ENCODE data around the gene TRIM10.

DNA sequence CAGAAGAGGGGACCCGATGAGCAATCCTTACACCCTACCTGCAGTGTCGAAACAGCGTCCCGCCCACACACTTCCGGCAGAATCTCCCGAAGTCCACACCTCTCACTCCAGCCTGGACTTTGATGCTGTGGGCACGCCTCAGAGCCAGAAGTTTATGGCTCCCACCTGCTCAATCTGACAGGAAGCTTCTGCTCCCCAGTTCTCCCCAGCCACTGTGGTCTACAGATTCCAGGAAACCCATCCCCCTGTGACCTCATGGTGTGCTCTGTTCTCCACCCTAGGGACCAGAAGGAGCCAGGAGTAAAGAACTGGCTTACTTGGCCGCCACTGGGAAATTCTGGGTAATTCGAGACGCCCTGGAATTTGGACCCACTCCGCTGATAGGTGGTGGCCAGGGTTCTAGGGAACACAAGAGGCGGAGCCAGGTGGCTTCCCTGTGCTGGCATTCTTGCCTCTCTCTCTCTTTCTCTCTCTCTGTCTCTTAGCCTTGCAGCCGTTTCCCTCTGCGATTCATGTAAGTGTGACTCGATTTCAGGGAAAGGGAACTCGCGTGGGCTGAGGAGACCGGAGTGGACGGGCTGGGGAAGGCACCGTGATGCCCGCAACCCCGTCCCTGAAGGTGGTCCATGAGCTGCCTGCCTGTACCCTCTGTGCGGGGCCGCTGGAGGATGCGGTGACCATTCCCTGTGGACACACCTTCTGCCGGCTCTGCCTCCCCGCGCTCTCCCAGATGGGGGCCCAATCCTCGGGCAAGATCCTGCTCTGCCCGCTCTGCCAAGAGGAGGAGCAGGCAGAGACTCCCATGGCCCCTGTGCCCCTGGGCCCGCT lies 2.3 kb upstream of the TRIM10 start, which contains the start of gene TRIM15:
- TF ChIP-seq, protein P1, sequence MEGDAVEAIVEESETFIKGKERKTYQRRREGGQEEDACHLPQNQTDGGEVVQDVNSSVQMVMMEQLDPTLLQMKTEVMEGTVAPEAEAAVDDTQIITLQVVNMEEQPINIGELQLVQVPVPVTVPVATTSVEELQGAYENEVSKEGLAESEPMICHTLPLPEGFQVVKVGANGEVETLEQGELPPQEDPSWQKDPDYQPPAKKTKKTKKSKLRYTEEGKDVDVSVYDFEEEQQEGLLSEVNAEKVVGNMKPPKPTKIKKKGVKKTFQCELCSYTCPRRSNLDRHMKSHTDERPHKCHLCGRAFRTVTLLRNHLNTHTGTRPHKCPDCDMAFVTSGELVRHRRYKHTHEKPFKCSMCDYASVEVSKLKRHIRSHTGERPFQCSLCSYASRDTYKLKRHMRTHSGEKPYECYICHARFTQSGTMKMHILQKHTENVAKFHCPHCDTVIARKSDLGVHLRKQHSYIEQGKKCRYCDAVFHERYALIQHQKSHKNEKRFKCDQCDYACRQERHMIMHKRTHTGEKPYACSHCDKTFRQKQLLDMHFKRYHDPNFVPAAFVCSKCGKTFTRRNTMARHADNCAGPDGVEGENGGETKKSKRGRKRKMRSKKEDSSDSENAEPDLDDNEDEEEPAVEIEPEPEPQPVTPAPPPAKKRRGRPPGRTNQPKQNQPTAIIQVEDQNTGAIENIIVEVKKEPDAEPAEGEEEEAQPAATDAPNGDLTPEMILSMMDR (IDR thresholded peaks at IDR 0.05) = no peak
- TF ChIP-seq POLR2A (IDR thresholded peaks at IDR 0.05) = no peak
